SU-DHL-6 (cell line): ENCODE measurements around the gene MAPKAPK2.

Experiments used
- H2AFZ ChIP-seq: fragments of 200-600 bp; sonication (generic); 2 replicates; pipeline ENCODE4 v1.6.1; 2014; ENCODE audit warnings: low read depth, mild to moderate bottlenecking, moderate library complexity, mixed read lengths, antibody characterized with exemption, low read length; ENCODE audit not compliant: severe bottlenecking
- H3F3A ChIP-seq: fragments of 200-600 bp; shearing (Covaris generic); 2 replicates; pipeline ENCODE4 v1.6.0; 2016; ENCODE audit warnings: antibody characterized with exemption, mild to moderate bottlenecking; ENCODE audit not compliant: insufficient read depth
- H3K27ac ChIP-seq: fragments of 200-600 bp; sonication (generic); 2 replicates; pipeline ENCODE4 v1.5.1; 2016; ENCODE audit warnings: low read depth, mild to moderate bottlenecking, low read length, moderate library complexity, mixed read lengths
- H3K27me3 ChIP-seq: fragments of 200-600 bp; sonication (generic), shearing (Covaris generic); 2 replicates; pipeline ENCODE4 v1.6.0; 2014; ENCODE audit warnings: mild to moderate bottlenecking, low read length
- H3K36me3 ChIP-seq: fragments of 200-600 bp; sonication (generic); 2 replicates; pipeline ENCODE4 v1.6.1; 2014; ENCODE audit warnings: mild to moderate bottlenecking, low read length, mixed read lengths
- H3K4me2 ChIP-seq: fragments of 300-600, 200-600 bp; shearing (Covaris generic), sonication (generic); 2 replicates; pipeline ENCODE4 v1.6.0; 2014; ENCODE audit warnings: low read length, low read depth, mild to moderate bottlenecking; ENCODE audit not compliant: poor library complexity, severe bottlenecking
- H3K4me3 ChIP-seq: fragments of 200-600 bp; sonication (generic); 2 replicates; pipeline ENCODE4 v1.5.1; 2014; ENCODE audit warnings: antibody characterized with exemption, low read length, mild to moderate bottlenecking, mixed read lengths; ENCODE audit not compliant: insufficient read depth, poor library complexity, severe bottlenecking
- H3K79me2 ChIP-seq: fragments of 200-600 bp; sonication (generic); 2 replicates; pipeline ENCODE4 v1.6.1; 2014; ENCODE audit warnings: mild to moderate bottlenecking, low read length, moderate library complexity; ENCODE audit not compliant: insufficient read depth
- H3K9ac ChIP-seq: fragments of 200-600 bp; sonication (generic); 2 replicates; pipeline ENCODE4 v1.7.0; 2014; ENCODE audit warnings: mild to moderate bottlenecking, low read length
- H3K9me2 ChIP-seq: fragments of 200-600 bp; sonication (generic); replicated peaks from 2 replicates; pipeline ENCODE4 v1.6.1; 2014; ENCODE audit warnings: low read length; ENCODE audit not compliant: insufficient read depth
- H3K9me3 ChIP-seq: fragments of 200-600 bp; sonication (generic); 2 replicates; pipeline ENCODE4 v1.6.1; 2014; ENCODE audit warnings: low read length, mixed read lengths; ENCODE audit not compliant: insufficient read depth
- H4K20me1 ChIP-seq: fragments of 200-600 bp; sonication (generic); 2 replicates; pipeline ENCODE4 v1.6.1; 2014; ENCODE audit warnings: low read depth, mild to moderate bottlenecking, antibody characterized with exemption, low read length, moderate library complexity, mixed read lengths
- CTCF ChIP-seq: fragments of 200-600 bp; sonication (generic); IDR thresholded peaks from one replicate; pipeline ENCODE4 v1.5.1; 2017; ENCODE audit warnings: antibody characterized with exemption, mild to moderate bottlenecking, low read length, moderate library complexity; ENCODE audit not compliant: insufficient read depth, poor library complexity, severe bottlenecking
- EZH2phosphoT487 ChIP-seq: fragments of 200-600 bp; sonication (generic), shearing (Covaris generic); conservative IDR thresholded peaks from 2 replicates; pipeline ENCODE4 v1.6.1; 2018; ENCODE audit warnings: mild to moderate bottlenecking, antibody characterized with exemption, low read length, moderate library complexity, mixed read lengths

MAPKAPK2 gene

DNA sequence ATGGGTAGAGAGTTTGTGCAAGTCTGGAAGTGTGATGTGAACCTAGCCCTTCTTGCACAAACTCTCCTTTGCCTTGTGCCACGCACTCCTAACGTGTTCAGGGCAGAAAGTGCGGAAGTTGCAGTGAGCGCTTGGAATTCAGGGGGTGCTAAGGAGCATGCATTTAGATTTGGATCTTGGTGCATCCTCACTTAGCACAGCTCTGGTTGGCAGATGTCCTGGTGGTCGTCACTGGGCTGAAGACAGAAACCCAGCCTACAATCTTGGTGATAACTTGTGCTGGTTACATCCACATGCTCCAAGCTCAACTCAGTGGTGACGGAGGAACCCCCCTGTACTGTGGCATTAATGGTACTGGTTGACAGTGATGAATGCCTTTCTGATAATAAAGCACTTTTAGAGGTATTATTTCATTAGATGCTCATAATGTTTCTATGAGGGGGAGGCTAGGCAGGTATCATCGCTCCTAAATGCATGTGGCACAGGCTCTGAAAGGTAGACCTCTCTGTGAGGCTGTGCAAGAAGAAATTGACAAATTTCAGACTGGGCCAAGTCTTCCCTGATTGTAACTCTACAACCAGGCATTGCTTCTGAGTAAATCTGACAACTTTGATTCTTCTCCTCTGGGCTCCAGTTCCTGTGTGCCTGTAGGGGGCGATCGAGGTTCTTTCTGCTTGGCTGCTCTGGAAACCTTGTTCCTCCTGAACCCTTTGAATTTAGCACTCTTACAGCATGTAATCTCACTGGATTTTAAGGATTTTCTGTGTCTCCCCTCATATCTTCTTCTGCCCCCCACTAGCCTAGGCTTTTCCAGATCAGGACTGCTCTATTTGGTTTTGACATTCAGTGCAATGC lies 40.6 kb downstream of the MAPKAPK2 start:
- Histone ChIP-seq H3K4me2 (no peak overlapping the region), H3K9me3 (no peaks in the 10 kb centered on the region), H3F3A (no peaks in the 10 kb centered on the region), H3K9me2 (no peaks in the 10 kb centered on the region), H3K79me2 (no peaks in the 10 kb centered on the region), H3K9ac (no peak overlapping the region), H3K4me3 (no peak overlapping the region), H3K36me3 (no peaks in the 10 kb centered on the region), H2AFZ (no peak overlapping the region), H4K20me1 (no peaks in the 10 kb centered on the region), H3K27me3 (no peaks in the 10 kb centered on the region), H3K27ac (no peak overlapping the region)
- TF ChIP-seq EZH2phosphoT487 (no peak), CTCF (peak; percentile 30)

DNA sequence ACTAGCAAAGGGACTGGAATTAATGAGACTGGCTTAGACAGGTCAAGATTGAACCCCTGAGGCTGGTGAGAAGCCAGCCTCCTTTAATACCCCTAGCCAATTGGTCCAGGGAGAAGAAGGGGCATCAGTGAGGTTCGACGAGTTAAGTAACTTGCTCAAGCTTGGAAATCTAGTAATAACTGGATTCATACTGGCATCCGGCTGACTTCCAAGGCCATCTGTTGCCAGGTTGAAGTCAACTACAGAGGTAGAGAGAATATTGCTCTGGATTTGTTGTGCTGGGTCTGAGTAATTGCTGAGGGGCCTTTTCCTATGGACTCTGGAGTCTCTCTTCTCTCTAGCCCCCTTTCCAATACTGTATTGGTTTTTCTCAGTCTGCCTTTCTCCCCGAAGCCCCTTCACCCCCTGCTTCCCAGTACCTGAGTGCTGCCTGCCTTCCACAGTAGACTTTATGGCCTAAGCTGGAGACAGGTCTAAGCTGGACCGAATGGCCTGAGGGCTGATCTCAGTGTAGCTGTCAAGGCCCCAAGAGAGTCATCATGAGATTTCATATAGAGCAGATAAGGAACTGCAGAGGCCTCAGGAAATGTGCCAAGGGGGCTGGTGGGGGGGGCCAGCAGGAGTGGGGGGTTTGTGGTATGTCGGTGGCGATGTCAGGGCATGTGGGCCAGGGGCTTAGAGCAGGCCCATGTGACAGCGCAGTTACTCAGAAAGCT lies 43.4 kb downstream of the MAPKAPK2 start:
- TF ChIP-seq CTCF (no peak), EZH2phosphoT487 (no peak)
- no peak overlapping the region for H3K9ac ChIP-seq
- H3K79me2 ChIP-seq = no peaks in the 10 kb centered on the region

GRCh38 chr1:206728697-206728987 lies 43.9 kb downstream of the MAPKAPK2 start:
- Histone ChIP-seq H3K36me3 (no peaks in the 10 kb centered on the region), H3K27ac (no peak overlapping the region), H3K27me3 (no peaks in the 10 kb centered on the region), H2AFZ (no peak overlapping the region), H3K9ac (no peak overlapping the region), H3K9me2 (no peaks in the 10 kb centered on the region), H3K4me2 (no peak overlapping the region), H3K9me3 (no peaks in the 10 kb centered on the region), H3K79me2 (no peaks in the 10 kb centered on the region), H4K20me1 (no peaks in the 10 kb centered on the region), H3K4me3 (no peak overlapping the region), H3F3A (no peaks in the 10 kb centered on the region)
- TF ChIP-seq CTCF = no peak
- TF ChIP-seq EZH2phosphoT487 = no peak

More for the DNA sequence above, 43.4 kb downstream of the MAPKAPK2 start:
- Histone ChIP-seq H3K4me2 (no peak overlapping the region), H3K9me3 (no peaks in the 10 kb centered on the region), H3K9me2 (no peaks in the 10 kb centered on the region), H3K27ac (no peak overlapping the region), H4K20me1 (no peaks in the 10 kb centered on the region), H3K4me3 (no peak overlapping the region), H3F3A (no peaks in the 10 kb centered on the region), H2AFZ (no peak overlapping the region), H3K36me3 (no peaks in the 10 kb centered on the region), H3K27me3 (no peaks in the 10 kb centered on the region)
